ENCODE results near the gene HDAC4. TPM values are rescaled to one million over a fixed set of nuclear protein-coding genes. Genes with fewer than 3 reads are reported as not detected.

HDAC4 gene
- total RNA-seq, 1 experiment from 2014 or later, result 40.1 TPM

DNA sequence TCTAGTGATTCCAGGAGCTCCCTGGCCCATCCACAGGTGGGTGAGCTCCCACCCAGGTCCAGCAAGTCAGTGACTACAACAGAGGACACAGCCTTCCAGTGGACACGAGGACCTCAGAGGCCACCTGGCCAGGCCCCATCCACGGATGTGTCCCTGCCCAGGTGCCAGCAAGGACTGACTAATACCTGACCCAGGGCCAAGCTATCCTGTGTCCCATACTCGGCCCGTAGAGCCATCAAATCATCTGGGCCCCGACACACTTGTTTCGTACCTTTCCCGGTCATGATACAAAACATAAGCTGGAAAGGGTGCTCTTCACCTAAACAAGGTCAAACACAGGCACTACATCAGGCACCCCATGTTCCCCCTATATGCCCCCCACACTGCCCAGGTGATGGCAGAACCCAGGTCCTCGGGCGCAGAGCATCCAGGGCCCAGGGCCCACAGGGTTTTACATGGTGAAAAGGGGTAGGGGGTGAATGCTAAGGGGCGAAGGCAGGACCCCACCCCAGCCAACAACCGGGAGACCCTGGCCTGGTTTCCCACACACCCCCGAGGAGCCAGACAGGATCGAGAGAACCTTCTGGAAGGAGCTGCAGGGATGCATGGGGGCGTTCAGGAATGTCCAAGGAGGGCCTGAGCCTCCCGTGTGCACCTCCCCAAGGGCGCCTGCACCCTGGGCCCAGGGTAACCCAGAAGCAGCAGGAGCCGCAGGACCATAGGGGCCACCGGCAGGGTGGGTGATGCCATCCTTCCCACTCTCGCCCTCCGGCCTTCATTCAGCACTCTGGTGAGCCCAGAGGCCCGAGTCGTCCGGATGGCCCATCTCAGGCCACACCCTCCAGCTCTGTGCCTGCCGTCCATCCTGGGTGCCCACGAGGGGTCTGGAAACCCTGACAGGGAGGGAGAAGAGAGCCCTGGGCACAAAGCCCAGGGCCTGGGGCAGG lies 94.3 kb downstream of the HDAC4 start:
- TF ChIP-seq, protein P1, sequence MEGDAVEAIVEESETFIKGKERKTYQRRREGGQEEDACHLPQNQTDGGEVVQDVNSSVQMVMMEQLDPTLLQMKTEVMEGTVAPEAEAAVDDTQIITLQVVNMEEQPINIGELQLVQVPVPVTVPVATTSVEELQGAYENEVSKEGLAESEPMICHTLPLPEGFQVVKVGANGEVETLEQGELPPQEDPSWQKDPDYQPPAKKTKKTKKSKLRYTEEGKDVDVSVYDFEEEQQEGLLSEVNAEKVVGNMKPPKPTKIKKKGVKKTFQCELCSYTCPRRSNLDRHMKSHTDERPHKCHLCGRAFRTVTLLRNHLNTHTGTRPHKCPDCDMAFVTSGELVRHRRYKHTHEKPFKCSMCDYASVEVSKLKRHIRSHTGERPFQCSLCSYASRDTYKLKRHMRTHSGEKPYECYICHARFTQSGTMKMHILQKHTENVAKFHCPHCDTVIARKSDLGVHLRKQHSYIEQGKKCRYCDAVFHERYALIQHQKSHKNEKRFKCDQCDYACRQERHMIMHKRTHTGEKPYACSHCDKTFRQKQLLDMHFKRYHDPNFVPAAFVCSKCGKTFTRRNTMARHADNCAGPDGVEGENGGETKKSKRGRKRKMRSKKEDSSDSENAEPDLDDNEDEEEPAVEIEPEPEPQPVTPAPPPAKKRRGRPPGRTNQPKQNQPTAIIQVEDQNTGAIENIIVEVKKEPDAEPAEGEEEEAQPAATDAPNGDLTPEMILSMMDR (IDR thresholded peaks at IDR 0.05), result no peak
- TF ChIP-seq REST (IDR thresholded peaks at IDR 0.05; ENCODE audit: insufficient read depth in 1 of 2, low read depth in 2 of 2, low read length in 1 of 2), result no peak
- no peak for TF ChIP-seq POLR2AphosphoS5 (IDR thresholded peaks at IDR 0.05; ENCODE audit: low read depth, low read length)
- TF ChIP-seq SIN3A (IDR thresholded peaks at IDR 0.05; ENCODE audit: borderline replicate concordance, insufficient read depth, low read depth, low read length), result no peak
- no peak for TF ChIP-seq TCF7L2 (IDR thresholded peaks at IDR 0.05; ENCODE audit: low read depth, low read length)
- Histone ChIP-seq H3K4me1 (ENCODE audit: control insufficient read depth, insufficient read depth, low read length) (peaks cover 15% of the 10 kb centered on the region), H3K9me3 (ENCODE audit: control insufficient read depth, insufficient read depth, low read depth, low read length) (no peaks in the 10 kb centered on the region), H3K4me3 (ENCODE audit: low read depth in 2 of 2, low read length in 2 of 2) (no peak overlapping the region), H3K27me3 (ENCODE audit: control insufficient read depth, insufficient read depth, low read length) (no peaks in the 10 kb centered on the region), H3K36me3 (ENCODE audit: control insufficient read depth, insufficient read depth, low read length) (no peaks in the 10 kb centered on the region), H3K27ac (ENCODE audit: low read length) (no peak overlapping the region)
- in situ Hi-C loops (cut with HindIII; ENCODE audit: low pct_unique_long_range_greater_than_20kb, low sequenced_read_pairs), result no loop called here
- DNase-seq (ENCODE audit: low read depth, low spot score), result no peak
- POLR2A ChIA-PET, result no interaction called here
- intact Hi-C loops (cut with micrococcal nuclease; ENCODE audit: unreplicated experiment), result no loop called here
- CTCF ChIA-PET, result no interaction called here
- no peak for ATAC-seq
- no TSS peak for BruUV-seq (replicated peaks)

- DNase-seq (ENCODE audit: low read depth, low spot score), result no peak
- ChIA-PET POLR2A (no interaction called here), CTCF (no interaction called here)
- no peaks in the 10 kb centered on the region for H3K9me3 ChIP-seq (ENCODE audit: control insufficient read depth, insufficient read depth, low read depth, low read length)
- no TSS peak for BruUV-seq (replicated peaks)
- TF ChIP-seq REST (IDR thresholded peaks at IDR 0.05; ENCODE audit: insufficient read depth in 1 of 2, low read depth in 2 of 2, low read length in 1 of 2) (no peak), SIN3A (IDR thresholded peaks at IDR 0.05; ENCODE audit: borderline replicate concordance, insufficient read depth, low read depth, low read length) (no peak), POLR2AphosphoS5 (IDR thresholded peaks at IDR 0.05; ENCODE audit: low read depth, low read length) (no peak), TCF7L2 (IDR thresholded peaks at IDR 0.05; ENCODE audit: low read depth, low read length) (no peak)
- TF ChIP-seq, protein P1 (IDR thresholded peaks at IDR 0.05), result no peak
- H3K27ac ChIP-seq (ENCODE audit: low read length), result no peak overlapping the region
- in situ Hi-C loops (cut with HindIII; ENCODE audit: low pct_unique_long_range_greater_than_20kb, low sequenced_read_pairs), result no loop called here
- H3K36me3 ChIP-seq (ENCODE audit: control insufficient read depth, insufficient read depth, low read length), result no peaks in the 10 kb centered on the region
- no peak for ATAC-seq
- no peaks in the 10 kb centered on the region for H3K27me3 ChIP-seq (ENCODE audit: control insufficient read depth, insufficient read depth, low read length)
- no peak overlapping the region for H3K4me3 ChIP-seq (ENCODE audit: low read depth in 2 of 2, low read length in 2 of 2)
- intact Hi-C loops (cut with micrococcal nuclease; ENCODE audit: unreplicated experiment), result no loop called here
- H3K4me1 ChIP-seq (ENCODE audit: control insufficient read depth, insufficient read depth, low read length), result peaks cover 15% of the 10 kb centered on the region
Observed at GRCh38 chr2:239305771-239306170, 95.0 kb downstream of the HDAC4 start.
